OCI-LY7 (cell line): ENCODE measurements around the gene AKAP13. TPM values are rescaled to one million over a fixed set of nuclear protein-coding genes. Genes with fewer than 3 reads are reported as not detected.

ENCODE experiments used
- BruUV-seq: library from RNA; stranded (reverse); fragments of 400-500 nt; replicated peaks from 2 replicates; lab custom pipeline; 2021; lab: Mats Ljungman, UMichigan
- CTCF ChIA-PET: fragments of 300-600 bp; sonication (Branson Sonifier 250); formaldehyde crosslinking; loops from one replicate; lab custom pipeline; 2022; ENCODE audit warnings: antibody characterized with exemption; ENCODE audit not compliant: unreplicated experiment; lab: Charles Lee
- POLR2A ChIA-PET: fragments of 300-600 bp; sonication (Branson Sonifier 250); formaldehyde crosslinking; loops from one replicate; lab custom pipeline; 2022; ENCODE audit warnings: antibody characterized with exemption; lab: Charles Lee
- DNase-seq: peaks from one replicate; pipeline ENCODE4 v3.0.0-alpha.2; 2015; ENCODE audit warnings: low spot score
- H2AFZ ChIP-seq: fragments of 200-600 bp; sonication (generic), shearing (Covaris generic); 2 replicates; pipeline ENCODE4 v1.6.1; 2014; ENCODE audit warnings: mild to moderate bottlenecking, antibody characterized with exemption, low read length, moderate library complexity
- H3K27ac ChIP-seq: fragments of 200-600 bp; sonication (generic); 2 replicates; pipeline ENCODE4 v1.5.1; 2014; ENCODE audit warnings: mixed run types, low read depth, mild to moderate bottlenecking, moderate library complexity, low read length, inconsistent platforms; ENCODE audit not compliant: poor library complexity, severe bottlenecking
- H3K36me3 ChIP-seq: fragments of 200-600 bp; sonication (generic); 2 replicates; pipeline ENCODE4 v1.6.1; 2014; ENCODE audit warnings: mild to moderate bottlenecking, antibody characterized with exemption, low read length, moderate library complexity, mixed read lengths; ENCODE audit not compliant: insufficient read depth
- H3K4me1 ChIP-seq: fragments of 200-600 bp; sonication (generic); 2 replicates; pipeline ENCODE4 v1.5.1; 2014; ENCODE audit warnings: mild to moderate bottlenecking, low read length; ENCODE audit not compliant: insufficient read depth, poor library complexity, severe bottlenecking
- H3K4me2 ChIP-seq: fragments of 200-600 bp; sonication (generic); 2 replicates; pipeline ENCODE4 v1.6.1; 2014; ENCODE audit warnings: mild to moderate bottlenecking, low read length
- H3K4me3 ChIP-seq: fragments of 200-600 bp; sonication (generic); 2 replicates; pipeline ENCODE4 v1.5.1; 2014; ENCODE audit warnings: mild to moderate bottlenecking, low read depth, low read length; ENCODE audit not compliant: poor library complexity, severe bottlenecking
- H3K79me2 ChIP-seq: fragments of 200-600 bp; sonication (generic); 2 replicates; pipeline ENCODE4 v1.6.1; 2016; ENCODE audit warnings: low read depth, mild to moderate bottlenecking, low read length, moderate library complexity, mixed read lengths; ENCODE audit not compliant: insufficient read depth
- H3K9me2 ChIP-seq: fragments of 200-600 bp; sonication (generic); 2 replicates; pipeline ENCODE4 v1.6.1; 2016; ENCODE audit warnings: mild to moderate bottlenecking, low read length, mixed read lengths; ENCODE audit not compliant: insufficient read depth
- H3K9me3 ChIP-seq: fragments of 200-600 bp; sonication (generic); 2 replicates; pipeline ENCODE4 v1.6.1; 2014; ENCODE audit warnings: mild to moderate bottlenecking, mixed run types, low read length, mixed read lengths
- H4K20me1 ChIP-seq: fragments of 200-600 bp; sonication (generic); 2 replicates; pipeline ENCODE4 v1.6.1; 2014; ENCODE audit warnings: mild to moderate bottlenecking, antibody characterized with exemption, low read length, moderate library complexity, mixed read lengths; ENCODE audit not compliant: insufficient read depth
- EZH2phosphoT487 ChIP-seq: fragments of 200-600 bp; sonication (generic); IDR thresholded peaks from 2 replicates; pipeline ENCODE4 v1.6.1; 2018; ENCODE audit warnings: low read depth, borderline replicate concordance, mild to moderate bottlenecking, mixed run types, antibody characterized with exemption, low read length, moderate library complexity, mixed read lengths
- intact Hi-C: fragments of 100-400 bp; cut with micrococcal nuclease; formaldehyde crosslinking; loops from one replicate; pipeline ENCODE4 v1.10.0; 2022; ENCODE audit not compliant: unreplicated experiment
- total RNA-seq, 2 experiments: library from RNA; depleted of rRNA in 1 of 2; stranded (reverse); fragments of >200 nt in 1 of 2; shearing (Covaris generic) in 1 of 2; gene quantifications; 2 replicates each; pipeline ENCODE4 v1.2.3, GENCODE V29; 2014 to 2022
- TF ChIP-seq, protein P1 (sequence below): fragments of 200-600 bp; sonication (generic); conservative IDR thresholded peaks from 2 replicates; pipeline ENCODE4 v1.5.1; 2014; ENCODE audit warnings: mild to moderate bottlenecking, antibody characterized with exemption, low read length, moderate library complexity, mixed read lengths

Gene AKAP13
- total RNA-seq, 2 experiments from 2014 or later: 140 to 250 TPM

DNA sequence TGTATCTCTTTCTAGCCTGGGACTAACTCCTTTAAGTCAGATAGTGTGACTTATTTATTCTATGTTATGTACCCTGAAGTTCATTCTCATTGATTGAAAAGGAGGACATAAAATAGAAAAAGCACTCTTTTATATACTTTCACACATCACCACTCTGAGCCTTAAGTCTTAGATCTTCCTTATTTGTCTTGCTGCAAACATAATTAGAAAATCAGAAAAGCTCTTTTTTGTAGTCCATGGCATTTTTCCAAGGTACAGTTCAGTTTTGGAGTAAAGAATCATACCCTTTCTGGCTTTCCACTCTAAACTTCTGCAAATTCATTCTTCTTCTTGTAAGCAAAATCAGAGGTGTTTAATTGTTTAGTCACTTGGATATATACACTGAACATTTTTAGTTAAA is 75.5 kb downstream of the AKAP13 start:
- Histone ChIP-seq H3K36me3 (peaks cover 6% of the 10 kb centered on the region), H3K9me2 (no peaks in the 10 kb centered on the region), H3K9me3 (peaks cover 3% of the 10 kb centered on the region; the same call in 1 of the 2 replicates), H3K4me1 (peaks cover 98% of the 10 kb centered on the region), H4K20me1 (peaks cover 27% of the 10 kb centered on the region; the same call in 1 of the 2 replicates), H3K4me3 (no peak overlapping the region), H3K4me2 (peak overlapping the region; percentile 12; the same call in 1 of the 2 replicates), H3K79me2 (peaks cover 98% of the 10 kb centered on the region), H3K27ac (no peak overlapping the region), H2AFZ (no peak overlapping the region)
- intact Hi-C loops: no loop called here
- CTCF ChIA-PET: no interaction called here
- POLR2A ChIA-PET: interaction anchor here (0.7 to 2.9 kb wide), 6 partner anchors 8 to 53 kb away, joined by 3 to 18 read pairs (median 4); no protein-coding TSS in a partner anchor
- DNase-seq: no peak
- TF ChIP-seq, protein P1, sequence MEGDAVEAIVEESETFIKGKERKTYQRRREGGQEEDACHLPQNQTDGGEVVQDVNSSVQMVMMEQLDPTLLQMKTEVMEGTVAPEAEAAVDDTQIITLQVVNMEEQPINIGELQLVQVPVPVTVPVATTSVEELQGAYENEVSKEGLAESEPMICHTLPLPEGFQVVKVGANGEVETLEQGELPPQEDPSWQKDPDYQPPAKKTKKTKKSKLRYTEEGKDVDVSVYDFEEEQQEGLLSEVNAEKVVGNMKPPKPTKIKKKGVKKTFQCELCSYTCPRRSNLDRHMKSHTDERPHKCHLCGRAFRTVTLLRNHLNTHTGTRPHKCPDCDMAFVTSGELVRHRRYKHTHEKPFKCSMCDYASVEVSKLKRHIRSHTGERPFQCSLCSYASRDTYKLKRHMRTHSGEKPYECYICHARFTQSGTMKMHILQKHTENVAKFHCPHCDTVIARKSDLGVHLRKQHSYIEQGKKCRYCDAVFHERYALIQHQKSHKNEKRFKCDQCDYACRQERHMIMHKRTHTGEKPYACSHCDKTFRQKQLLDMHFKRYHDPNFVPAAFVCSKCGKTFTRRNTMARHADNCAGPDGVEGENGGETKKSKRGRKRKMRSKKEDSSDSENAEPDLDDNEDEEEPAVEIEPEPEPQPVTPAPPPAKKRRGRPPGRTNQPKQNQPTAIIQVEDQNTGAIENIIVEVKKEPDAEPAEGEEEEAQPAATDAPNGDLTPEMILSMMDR: no peak
- no peak for TF ChIP-seq EZH2phosphoT487
- TSS peak; percentile 28 for BruUV-seq

DNA sequence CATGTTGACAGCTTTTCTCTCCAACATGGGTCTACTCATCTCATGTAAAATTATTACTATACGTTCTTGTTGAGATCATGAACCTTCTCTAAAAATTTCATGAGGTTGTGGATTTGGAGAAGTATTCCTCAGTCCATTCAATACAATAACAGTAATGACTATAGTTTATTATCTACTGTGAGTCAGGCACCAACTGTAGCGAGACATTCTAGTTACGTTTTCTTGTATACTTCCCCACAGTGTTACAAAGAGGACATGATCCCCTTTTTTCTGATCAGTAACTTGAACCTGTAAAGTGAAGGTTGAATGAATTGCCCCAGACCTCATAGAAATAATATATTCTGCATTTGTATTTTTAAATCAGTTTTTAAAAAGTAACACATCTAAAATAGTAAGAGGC is 76.4 kb downstream of the AKAP13 start:
- H3K4me3 ChIP-seq: peak overlapping the region; percentile 28
- no peak overlapping the region for H2AFZ ChIP-seq
- ChIA-PET CTCF (no interaction called here), POLR2A (interaction anchor here (1.1 to 2.9 kb wide), 7 partner anchors 9 to 53 kb away, joined by 4 to 18 read pairs (median 8); no protein-coding TSS in a partner anchor)
- intact Hi-C loops: no loop called here
- H3K27ac ChIP-seq: peak overlapping the region; percentile 42
- no peaks in the 10 kb centered on the region for H3K9me2 ChIP-seq
- no peak for DNase-seq
- H4K20me1 ChIP-seq: peaks cover 27% of the 10 kb centered on the region; the same call in 1 of the 2 replicates
- H3K36me3 ChIP-seq: peaks cover under 1% of the 10 kb centered on the region
- peaks cover 98% of the 10 kb centered on the region for H3K79me2 ChIP-seq
- BruUV-seq: no TSS peak
- peak overlapping the region; percentile 67 for H3K4me2 ChIP-seq
- no peaks in the 10 kb centered on the region for H3K9me3 ChIP-seq
- H3K4me1 ChIP-seq: peaks cover 98% of the 10 kb centered on the region
- TF ChIP-seq, protein P1: no peak
- no peak for TF ChIP-seq EZH2phosphoT487

GRCh38 chr15:85457392-85457968 is 77.1 kb downstream of the AKAP13 start:
- H3K9me2 ChIP-seq: no peaks in the 10 kb centered on the region
- intact Hi-C loops: no loop called here
- BruUV-seq: TSS peak; percentile 22
- peak overlapping the region; percentile 67 for H3K4me2 ChIP-seq
- peaks cover 98% of the 10 kb centered on the region for H3K79me2 ChIP-seq
- H4K20me1 ChIP-seq: peaks cover 27% of the 10 kb centered on the region; the same call in 1 of the 2 replicates
- no peak for TF ChIP-seq EZH2phosphoT487
- TF ChIP-seq, protein P1: no peak
- peak overlapping the region; percentile 42 for H3K27ac ChIP-seq
- H3K9me3 ChIP-seq: no peaks in the 10 kb centered on the region
- peak overlapping the region; percentile 28 for H3K4me3 ChIP-seq
- peaks cover 7% of the 10 kb centered on the region for H3K36me3 ChIP-seq
- POLR2A ChIA-PET: interaction anchor here (1.0 to 2.9 kb wide), 9 partner anchors 10 to 54 kb away, joined by 4 to 18 read pairs (median 7); no protein-coding TSS in a partner anchor
- no peak overlapping the region for H2AFZ ChIP-seq
- CTCF ChIA-PET: interaction anchor here (0.8 kb wide), 1 partner anchor 126 kb away, joined by 4 read pairs; no protein-coding TSS in a partner anchor
- DNase-seq: peak; percentile 57
- peaks cover 98% of the 10 kb centered on the region for H3K4me1 ChIP-seq
